Parathyroid adenoma (tissue), 2 donors: ENCODE data around the gene F11.
"Not testable (repeated sequence)": the region's sequence is repeated elsewhere in the genome, so short reads cannot be mapped to it uniquely, and the experiment has no call there.

ENCODE experiments used
- H2AFZ ChIP-seq: fragments of 300-600 bp; sonication (generic); one replicate; pipeline ENCODE4 v1.7.0; 2017; ENCODE audit warnings: antibody characterized with exemption, mild to moderate bottlenecking
- H3K27ac ChIP-seq: fragments of 300-600 bp; sonication (generic); one replicate; pipeline ENCODE4 v1.7.0; 2017
- H3K27me3 ChIP-seq: fragments of 300-600 bp; sonication (generic); one replicate; pipeline ENCODE4 v1.7.0; 2017; ENCODE audit warnings: low read length; ENCODE audit not compliant: control insufficient read depth, insufficient read depth
- H3K36me3 ChIP-seq: fragments of 300-600 bp; sonication (generic); one replicate; pipeline ENCODE4 v1.7.0; 2017; ENCODE audit warnings: low read length; ENCODE audit not compliant: control insufficient read depth, insufficient read depth
- H3K4me1 ChIP-seq: fragments of 300-600 bp; sonication (generic); one replicate; pipeline ENCODE4 v1.7.0; 2017; ENCODE audit warnings: control low read depth
- H3K4me2 ChIP-seq: fragments of 300-600 bp; sonication (generic); one replicate; pipeline ENCODE4 v1.7.0; 2017; ENCODE audit warnings: low read length
- H3K4me3 ChIP-seq: fragments of 300-600 bp; sonication (generic); one replicate; pipeline ENCODE4 v1.7.0; 2017; ENCODE audit warnings: low read depth, low read length
- H3K79me2 ChIP-seq: fragments of 300-600 bp; sonication (generic); one replicate; pipeline ENCODE4 v1.7.0; 2017; ENCODE audit warnings: control low read depth
- H3K9ac ChIP-seq: fragments of 300-600 bp; sonication (generic); one replicate; pipeline ENCODE4 v1.7.0; 2017; ENCODE audit warnings: mild to moderate bottlenecking
- H3K9me3 ChIP-seq: fragments of 300-600 bp; sonication (generic); one replicate; pipeline ENCODE4 v1.7.0; 2017; ENCODE audit warnings: low read length; ENCODE audit not compliant: control insufficient read depth
- TF ChIP-seq, protein P1 (sequence below): fragments of 300-600 bp; sonication (generic); IDR thresholded peaks from one replicate; pipeline ENCODE4 v1.7.0; 2017; ENCODE audit warnings: antibody characterized with exemption, mild to moderate bottlenecking
- donor health status: primary hyperparathyroidism.

Gene F11

DNA sequence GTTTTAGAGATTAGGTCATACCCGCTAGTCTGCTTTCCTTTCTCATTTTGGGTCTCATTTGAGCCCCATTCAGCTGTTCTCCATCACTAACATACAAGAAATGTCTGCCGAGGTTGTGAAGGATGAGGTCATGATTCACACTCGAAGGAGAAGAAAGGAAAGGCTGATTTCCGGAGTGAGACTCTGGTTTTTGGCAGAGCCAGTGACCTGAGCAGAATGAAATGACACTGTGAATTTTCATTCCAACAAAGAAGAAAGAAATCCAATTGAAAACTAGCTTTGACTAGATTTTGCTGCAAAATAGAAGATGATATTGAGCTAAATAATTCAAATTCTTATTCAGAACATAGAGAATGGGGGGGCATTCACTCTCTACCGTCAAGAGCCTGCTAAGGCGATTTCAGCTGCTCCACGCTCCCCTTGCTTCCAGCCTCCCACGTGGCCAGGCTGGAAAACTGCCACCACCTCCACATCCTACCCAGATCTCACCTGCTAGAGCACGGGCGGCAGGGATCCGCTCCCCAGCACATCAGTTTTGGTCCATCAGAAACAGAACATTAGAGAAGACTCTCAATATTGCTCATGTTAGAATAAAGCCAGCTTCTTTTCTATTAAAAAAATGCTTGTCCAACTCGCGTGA lies 39.0 kb downstream of the F11 start:
- Histone ChIP-seq H3K36me3 (no peaks in the 10 kb centered on the region), H3K4me2 (no peak overlapping the region), H3K27me3 (no peaks in the 10 kb centered on the region), H2AFZ (no peak overlapping the region), H3K4me1 (no peaks in the 10 kb centered on the region), H3K9me3 (no peaks in the 10 kb centered on the region), H3K4me3 (no peak overlapping the region), H3K27ac (no peak overlapping the region), H3K79me2 (no peaks in the 10 kb centered on the region), H3K9ac (no peak overlapping the region)
- TF ChIP-seq, protein P1, sequence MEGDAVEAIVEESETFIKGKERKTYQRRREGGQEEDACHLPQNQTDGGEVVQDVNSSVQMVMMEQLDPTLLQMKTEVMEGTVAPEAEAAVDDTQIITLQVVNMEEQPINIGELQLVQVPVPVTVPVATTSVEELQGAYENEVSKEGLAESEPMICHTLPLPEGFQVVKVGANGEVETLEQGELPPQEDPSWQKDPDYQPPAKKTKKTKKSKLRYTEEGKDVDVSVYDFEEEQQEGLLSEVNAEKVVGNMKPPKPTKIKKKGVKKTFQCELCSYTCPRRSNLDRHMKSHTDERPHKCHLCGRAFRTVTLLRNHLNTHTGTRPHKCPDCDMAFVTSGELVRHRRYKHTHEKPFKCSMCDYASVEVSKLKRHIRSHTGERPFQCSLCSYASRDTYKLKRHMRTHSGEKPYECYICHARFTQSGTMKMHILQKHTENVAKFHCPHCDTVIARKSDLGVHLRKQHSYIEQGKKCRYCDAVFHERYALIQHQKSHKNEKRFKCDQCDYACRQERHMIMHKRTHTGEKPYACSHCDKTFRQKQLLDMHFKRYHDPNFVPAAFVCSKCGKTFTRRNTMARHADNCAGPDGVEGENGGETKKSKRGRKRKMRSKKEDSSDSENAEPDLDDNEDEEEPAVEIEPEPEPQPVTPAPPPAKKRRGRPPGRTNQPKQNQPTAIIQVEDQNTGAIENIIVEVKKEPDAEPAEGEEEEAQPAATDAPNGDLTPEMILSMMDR, result no peak

DNA sequence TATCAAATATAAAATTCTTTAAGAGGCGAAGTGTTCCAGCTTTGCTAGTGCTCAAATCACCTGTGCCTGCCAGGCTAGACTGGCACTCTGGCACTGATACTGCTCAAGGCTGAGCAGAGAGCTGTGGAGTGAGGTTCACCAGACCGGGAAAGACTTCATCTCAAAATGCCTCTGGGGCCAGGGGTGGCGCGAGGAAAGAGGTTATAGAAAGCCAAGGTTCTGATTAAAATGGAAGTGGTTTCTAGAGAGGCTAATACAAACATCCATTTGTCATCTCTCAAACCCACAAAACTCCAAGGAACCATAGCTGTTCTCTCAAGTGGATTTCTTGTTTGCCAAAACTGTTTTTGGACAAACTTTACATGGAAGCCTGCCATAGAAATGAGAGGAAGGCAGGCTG lies 41.5 kb downstream of the F11 start:
- H2AFZ ChIP-seq, result no peak overlapping the region
- H3K36me3 ChIP-seq, result no peaks in the 10 kb centered on the region
- no peaks in the 10 kb centered on the region for H3K4me1 ChIP-seq
- no peak overlapping the region for H3K9ac ChIP-seq
- TF ChIP-seq, protein P1, result no peak
- no peaks in the 10 kb centered on the region for H3K27me3 ChIP-seq
- no peak overlapping the region for H3K4me3 ChIP-seq
- H3K9me3 ChIP-seq, result no peaks in the 10 kb centered on the region
- no peak overlapping the region for H3K4me2 ChIP-seq
- H3K27ac ChIP-seq, result no peak overlapping the region
- no peaks in the 10 kb centered on the region for H3K79me2 ChIP-seq

DNA sequence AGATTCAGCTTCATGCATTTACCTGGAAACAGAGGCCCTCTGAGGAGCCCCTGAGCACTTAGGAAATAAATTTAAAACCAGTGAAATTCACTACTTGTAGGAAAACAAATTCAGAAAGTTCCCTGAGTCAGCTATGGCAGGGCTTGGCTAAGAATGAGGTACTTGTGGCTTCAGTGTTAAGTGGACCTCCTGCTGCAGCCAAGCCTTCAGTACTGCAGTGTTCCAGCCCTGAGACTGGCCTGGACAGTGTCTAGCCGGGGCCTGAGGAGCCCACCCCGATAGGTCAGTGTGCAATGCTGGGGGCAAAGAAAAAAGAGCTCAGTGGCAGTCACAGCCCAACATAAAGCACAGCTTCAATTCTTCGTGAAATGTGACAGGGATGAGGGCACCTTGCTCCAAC lies 41.9 kb downstream of the F11 start:
- TF ChIP-seq, protein P1, result no peak
- Histone ChIP-seq H3K9ac (no peak overlapping the region), H2AFZ (no peak overlapping the region), H3K36me3 (no peaks in the 10 kb centered on the region), H3K4me2 (no peak overlapping the region), H3K27me3 (no peaks in the 10 kb centered on the region), H3K27ac (no peak overlapping the region), H3K79me2 (no peaks in the 10 kb centered on the region), H3K9me3 (no peaks in the 10 kb centered on the region), H3K4me3 (no peak overlapping the region), H3K4me1 (no peaks in the 10 kb centered on the region)

DNA sequence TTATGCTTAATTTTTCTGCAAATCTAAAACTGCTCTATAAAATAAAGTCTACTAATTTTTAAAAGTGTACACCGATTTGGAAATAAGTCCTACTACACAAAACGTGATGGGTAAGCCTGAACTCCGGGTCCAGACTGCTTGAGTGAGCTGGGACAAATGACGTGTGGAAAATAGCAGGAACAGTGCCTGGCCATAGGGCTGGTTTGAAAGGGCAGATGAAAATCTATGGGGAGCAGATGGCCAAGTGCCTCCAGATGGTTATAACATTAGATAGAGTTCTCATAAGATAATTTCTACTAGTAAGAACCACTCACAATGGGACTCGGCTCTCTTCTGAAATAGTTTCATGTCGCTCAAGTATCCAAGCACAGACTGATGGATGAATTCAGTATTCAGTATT lies 52.5 kb downstream of the F11 start:
- TF ChIP-seq, protein P1, result no peak
- Histone ChIP-seq H3K4me3 (no peak overlapping the region), H3K79me2 (no peaks in the 10 kb centered on the region)

DNA sequence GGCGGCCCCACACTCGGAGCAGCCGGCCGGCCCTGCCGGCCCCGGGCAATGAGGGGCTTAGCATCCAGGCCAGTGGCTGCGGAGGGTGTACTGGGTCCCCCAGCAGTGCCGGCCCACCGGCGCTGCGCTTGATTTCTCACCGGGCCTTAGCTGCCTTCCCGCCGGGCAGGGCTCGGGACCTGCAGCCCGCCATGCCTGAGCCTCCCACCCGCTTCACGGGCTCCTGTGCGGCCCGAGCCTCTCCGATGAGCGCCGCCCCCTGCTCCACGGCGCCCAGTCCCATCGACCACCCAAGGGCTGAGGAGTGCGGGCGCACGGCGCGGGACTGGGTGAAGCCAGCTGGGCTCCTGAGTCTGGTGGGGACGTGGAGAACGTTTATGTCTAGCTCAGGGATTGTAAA lies 58.7 kb downstream of the F11 start:
- not testable (repeated sequence) for H3K27me3 ChIP-seq, H3K4me3 ChIP-seq, H3K79me2 ChIP-seq, H3K9me3 ChIP-seq, H3K27ac ChIP-seq, H3K4me1 ChIP-seq, H2AFZ ChIP-seq, H3K9ac ChIP-seq, H3K4me2 ChIP-seq, H3K36me3 ChIP-seq

More for the DNA sequence above, 52.5 kb downstream of the F11 start:
- Histone ChIP-seq H3K27ac (no peak overlapping the region), H3K9me3 (no peaks in the 10 kb centered on the region), H3K36me3 (no peaks in the 10 kb centered on the region), H3K9ac (no peak overlapping the region), H2AFZ (no peak overlapping the region), H3K27me3 (no peaks in the 10 kb centered on the region), H3K4me1 (no peaks in the 10 kb centered on the region), H3K4me2 (no peak overlapping the region)
